Mucosa of rectum (tissue), 2 donors: ENCODE results near the gene ST14.

ENCODE experiments used
- H3K27ac ChIP-seq, 2 donors: one replicate each; pipeline ENCODE4 v1.7.0; 2013; ENCODE audit warnings: inconsistent platforms in 2 of 2, low read depth in 2 of 2, low read length in 2 of 2
- H3K27me3 ChIP-seq, 2 donors: one replicate each; pipeline ENCODE4 v1.7.0; 2013; ENCODE audit warnings: low read length in 2 of 2; ENCODE audit not compliant: control insufficient read depth in 2 of 2, insufficient read depth in 2 of 2
- H3K36me3 ChIP-seq, 2 donors: one replicate each; pipeline ENCODE4 v1.7.0; 2013; ENCODE audit warnings: low read length in 2 of 2; ENCODE audit not compliant: control insufficient read depth in 2 of 2, insufficient read depth in 2 of 2
- H3K4me1 ChIP-seq, 2 donors: one replicate each; pipeline ENCODE4 v1.7.0; 2013; ENCODE audit warnings: low read length in 2 of 2, mild to moderate bottlenecking in 1 of 2; ENCODE audit not compliant: control insufficient read depth in 2 of 2, insufficient read depth in 2 of 2
- H3K4me3 ChIP-seq, 2 donors: one replicate each; pipeline ENCODE4 v1.7.0; 2013; ENCODE audit warnings: low read length in 2 of 2
- H3K9ac ChIP-seq, 2 donors: one replicate each; pipeline ENCODE4 v1.7.0; 2013; ENCODE audit warnings: low read length in 2 of 2, low read depth in 1 of 2, mild to moderate bottlenecking in 1 of 2
- H3K9me3 ChIP-seq, 2 donors: one replicate each; pipeline ENCODE4 v1.7.0; 2013; ENCODE audit warnings: low read length in 2 of 2; ENCODE audit not compliant: control insufficient read depth in 2 of 2
- donor health status: healthy.
- donor health status: Normal muscosa, but diverticular disease.

Gene ST14

DNA sequence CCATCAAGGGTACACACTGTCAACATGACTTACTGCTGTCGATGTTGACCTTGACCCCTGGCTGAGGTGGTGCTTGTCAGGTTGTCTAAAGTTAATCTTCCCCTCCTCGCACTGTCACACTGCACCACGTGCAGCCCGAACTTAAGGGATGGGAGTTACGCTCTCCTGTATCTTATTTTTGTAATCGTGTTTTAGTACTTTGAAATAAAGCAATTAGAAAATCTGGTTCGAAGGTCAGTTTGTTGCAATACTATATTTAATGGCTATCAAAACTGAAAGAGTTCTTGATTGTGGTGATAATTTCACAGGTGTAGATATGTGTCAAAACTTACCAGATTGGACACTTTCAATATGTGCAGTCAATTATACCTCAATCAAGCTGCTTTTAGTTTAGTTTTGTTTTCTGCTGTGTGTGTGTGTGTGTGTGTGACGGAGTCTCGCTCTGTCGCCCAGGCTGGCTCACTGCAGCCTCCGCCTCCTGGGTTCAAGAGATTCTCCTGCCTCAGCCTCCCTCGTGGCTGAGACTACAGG is 10.7 kb upstream of the ST14 start:
- Histone ChIP-seq H3K27ac (no peak overlapping the region), H3K9me3 (no peaks in the 10 kb centered on the region), H3K4me1 (peaks cover 29 to 38% of the 10 kb centered on the region in 2 donors), H3K27me3 (no peaks in the 10 kb centered on the region), H3K36me3 (peaks cover 4 to 10% of the 10 kb centered on the region in 2 donors), H3K9ac (no peak overlapping the region), H3K4me3 (no peak overlapping the region)

GRCh38 chr11:130150790-130151189 is 8.8 kb upstream of the ST14 start:
- no peak overlapping the region for H3K4me3 ChIP-seq
- no peak overlapping the region for H3K27ac ChIP-seq
- H3K9ac ChIP-seq = no peak overlapping the region
- H3K9me3 ChIP-seq = no peaks in the 10 kb centered on the region
- H3K4me1 ChIP-seq = peaks cover 13 to 20% of the 10 kb centered on the region in 2 donors
- no peaks in the 10 kb centered on the region for H3K36me3 ChIP-seq
- H3K27me3 ChIP-seq = no peaks in the 10 kb centered on the region

DNA sequence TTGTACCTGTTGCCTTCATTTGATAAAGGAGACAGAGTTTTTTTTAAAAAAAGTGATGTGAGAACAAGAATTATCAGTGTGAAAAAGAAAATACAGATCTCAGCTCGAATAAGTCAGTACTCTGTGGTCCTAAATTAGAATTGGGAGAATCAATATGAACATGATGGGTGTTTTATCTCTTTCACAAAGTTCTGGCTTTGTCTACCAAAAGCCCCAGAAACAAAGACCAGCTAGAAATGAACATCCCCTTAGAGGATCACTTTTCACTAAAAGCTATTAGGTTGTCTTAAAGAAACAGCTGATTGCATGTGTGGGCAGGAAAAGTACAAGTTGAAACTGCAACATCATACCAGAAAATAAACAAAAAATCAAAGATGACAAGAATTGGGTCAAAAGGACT is 8.4 kb upstream of the ST14 start:
- no peaks in the 10 kb centered on the region for H3K9me3 ChIP-seq
- H3K36me3 ChIP-seq = no peaks in the 10 kb centered on the region

DNA sequence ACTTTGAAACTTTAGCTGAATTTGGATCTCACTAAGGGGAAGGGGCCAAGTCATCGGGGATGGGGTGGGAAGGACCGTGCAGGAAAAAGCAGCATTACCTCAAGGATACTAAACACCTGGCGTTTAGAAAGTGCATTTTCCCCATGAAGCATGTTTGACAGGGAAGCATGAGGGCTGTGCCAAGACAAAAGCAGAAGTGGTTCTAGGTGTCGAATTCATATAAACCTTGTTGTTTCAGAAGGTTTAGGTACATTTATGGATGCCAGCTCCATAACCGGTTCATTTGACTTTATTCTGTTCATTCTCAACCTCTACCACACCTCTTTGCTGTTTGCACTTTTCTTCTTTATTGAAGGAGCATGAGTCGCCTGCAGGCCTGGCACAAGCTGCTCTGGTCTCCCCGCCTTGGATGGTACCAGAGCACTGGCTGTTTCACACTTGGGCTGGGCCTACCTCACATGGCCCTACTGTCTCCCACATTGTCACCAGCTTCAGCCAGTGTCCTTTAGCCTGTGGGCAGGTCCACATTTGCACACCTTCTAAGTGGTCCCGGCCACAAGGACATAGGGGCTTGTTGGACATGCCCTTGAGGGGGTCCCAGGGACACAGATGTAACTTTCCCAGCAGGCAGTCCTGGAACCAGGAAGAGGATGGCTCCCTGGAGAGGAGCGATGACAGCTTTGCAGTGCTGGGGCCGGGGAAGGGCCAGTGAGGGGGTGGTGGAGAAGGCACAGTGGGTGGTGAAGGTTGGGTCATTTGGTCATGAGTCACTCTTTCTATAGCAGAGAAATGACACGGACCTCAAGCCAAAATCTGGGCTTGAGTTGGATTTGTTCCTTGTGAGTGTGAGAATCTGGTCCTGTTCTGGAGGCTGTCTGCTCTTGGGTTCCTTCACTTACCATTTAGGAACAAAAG is 3.2 kb upstream of the ST14 start:
- Histone ChIP-seq H3K36me3 (no peaks in the 10 kb centered on the region), H3K27me3 (peaks cover 0 to 6% of the 10 kb centered on the region in 2 donors), H3K9me3 (no peaks in the 10 kb centered on the region), H3K4me3 (no peak overlapping the region), H3K9ac (peak overlapping the region in 1 of 2 donors; percentile 24), H3K4me1 (peaks cover 17 to 19% of the 10 kb centered on the region in 2 donors), H3K27ac (peak overlapping the region; percentile 32 to 76)

More for the DNA sequence above, 8.4 kb upstream of the ST14 start:
- H3K27ac ChIP-seq = no peak overlapping the region
- H3K4me1 ChIP-seq = peaks cover 12 to 18% of the 10 kb centered on the region in 2 donors
- H3K27me3 ChIP-seq = no peaks in the 10 kb centered on the region
- H3K9ac ChIP-seq = no peak overlapping the region
- no peak overlapping the region for H3K4me3 ChIP-seq

GRCh38 chr11:130157101-130157500 is 2.5 kb upstream of the ST14 start:
- H3K4me3 ChIP-seq = no peak overlapping the region
- H3K4me1 ChIP-seq = peaks cover 23 to 24% of the 10 kb centered on the region in 2 donors
- no peak overlapping the region for H3K9ac ChIP-seq
- peaks cover 0 to 6% of the 10 kb centered on the region in 2 donors for H3K27me3 ChIP-seq
- no peak overlapping the region for H3K27ac ChIP-seq
- no peaks in the 10 kb centered on the region for H3K9me3 ChIP-seq
- no peaks in the 10 kb centered on the region for H3K36me3 ChIP-seq

- Histone ChIP-seq H3K9ac (no peak overlapping the region), H3K36me3 (no peaks in the 10 kb centered on the region), H3K27ac (no peak overlapping the region), H3K4me3 (no peak overlapping the region), H3K9me3 (no peaks in the 10 kb centered on the region), H3K27me3 (peaks cover 0 to 6% of the 10 kb centered on the region in 2 donors), H3K4me1 (peaks cover 29 to 32% of the 10 kb centered on the region in 2 donors)
Observed at GRCh38 chr11:130157840-130158239, 1.7 kb upstream of the ST14 start.

GRCh38 chr11:130159139-130159538 is 443 bp upstream of the ST14 start:
- peaks cover 37 to 45% of the 10 kb centered on the region in 2 donors for H3K4me1 ChIP-seq
- H3K9ac ChIP-seq = peak overlapping the region; percentile 52 to 92
- H3K27me3 ChIP-seq = peaks cover 0 to 6% of the 10 kb centered on the region in 2 donors
- peak overlapping the region; percentile 48 to 91 for H3K27ac ChIP-seq
- H3K9me3 ChIP-seq = no peaks in the 10 kb centered on the region
- H3K4me3 ChIP-seq = peak overlapping the region; percentile 50 to 71
- peaks cover 0 to 6% of the 10 kb centered on the region in 2 donors for H3K36me3 ChIP-seq

GRCh38 chr11:130160498-130161155 is 1.0 kb downstream of the ST14 start:
- Histone ChIP-seq H3K27me3 (peaks cover 0 to 9% of the 10 kb centered on the region in 2 donors), H3K36me3 (peaks cover 0 to 6% of the 10 kb centered on the region in 2 donors), H3K27ac (peak overlapping the region; percentile 89 to 91)

GRCh38 chr11:130161441-130162145 is 2.0 kb downstream of the ST14 start:
- Histone ChIP-seq H3K36me3 (peaks cover 0 to 6% of the 10 kb centered on the region in 2 donors), H3K4me1 (peaks cover 45 to 62% of the 10 kb centered on the region in 2 donors), H3K4me3 (peak overlapping the region; percentile 71 to 90), H3K9me3 (no peaks in the 10 kb centered on the region), H3K9ac (peak overlapping the region; percentile 92 to 99), H3K27ac (peak overlapping the region; percentile 89 to 91), H3K27me3 (peaks cover 0 to 9% of the 10 kb centered on the region in 2 donors)

More at GRCh38 chr11:130160498-130161155, 1.0 kb downstream of the ST14 start:
- H3K4me3 ChIP-seq = peak overlapping the region; percentile 71 to 90
- H3K4me1 ChIP-seq = peaks cover 48 to 58% of the 10 kb centered on the region in 2 donors
- peak overlapping the region; percentile 92 to 99 for H3K9ac ChIP-seq
- no peaks in the 10 kb centered on the region for H3K9me3 ChIP-seq
